GM23338 (cell line): ENCODE data around the gene ZFR. TPM values are rescaled to one million over a fixed set of nuclear protein-coding genes. Genes with fewer than 3 reads are reported as not detected.

Experiments
- ATAC-seq: fragments of 200-7000 bp; cut with Tn5 transposase; 3 replicates; pipeline ENCODE4 v1.9.1; 2020
- DNase-seq: peaks from one replicate; pipeline ENCODE4 v3.0.0-alpha.2; 2015; ENCODE audit warnings: low spot score
- H2AFZ ChIP-seq: fragments of 200-600 bp; sonication (generic); 2 replicates; pipeline ENCODE4 v1.8.0; 2016; ENCODE audit warnings: antibody characterized with exemption, mild to moderate bottlenecking, moderate library complexity
- H3F3A ChIP-seq: fragments of 200-600 bp; sonication (generic); replicated peaks from 2 replicates; pipeline ENCODE4 v1.8.0; 2017; ENCODE audit warnings: antibody characterized with exemption, mixed run types, low read depth
- H3K27ac ChIP-seq: fragments of 200-600 bp; sonication (generic); 2 replicates; pipeline ENCODE4 v1.6.1; 2016; ENCODE audit warnings: low read depth
- H3K27me3 ChIP-seq: fragments of 200-600 bp; sonication (generic); 2 replicates; pipeline ENCODE4 v1.8.0; 2016; ENCODE audit warnings: mild to moderate bottlenecking, mixed run types, moderate library complexity; ENCODE audit not compliant: insufficient read depth
- H3K36me3 ChIP-seq: fragments of 200-600 bp; sonication (generic); 2 replicates; pipeline ENCODE4 v1.8.0; 2016; ENCODE audit warnings: mild to moderate bottlenecking; ENCODE audit not compliant: insufficient read depth
- H3K4me1 ChIP-seq: fragments of 200-600 bp; sonication (generic); 2 replicates; pipeline ENCODE4 v1.8.0; 2016; ENCODE audit warnings: mild to moderate bottlenecking, moderate library complexity; ENCODE audit not compliant: insufficient read depth
- H3K4me2 ChIP-seq: fragments of 200-600 bp; sonication (generic); 2 replicates; pipeline ENCODE4 v1.7.1; 2017; ENCODE audit warnings: mixed run types
- H3K4me3 ChIP-seq: fragments of 200-600 bp; sonication (generic); 2 replicates; pipeline ENCODE4 v1.6.1; 2016; ENCODE audit warnings: mixed run types
- H3K79me2 ChIP-seq: fragments of 200-600 bp; sonication (generic); replicated peaks from 2 replicates; pipeline ENCODE4 v1.8.0; 2017; ENCODE audit warnings: mild to moderate bottlenecking; ENCODE audit not compliant: insufficient read depth
- H3K9me2 ChIP-seq: fragments of 200-600 bp; sonication (generic); 2 replicates; pipeline ENCODE4 v1.8.0; 2017; ENCODE audit not compliant: insufficient read depth
- H4K20me1 ChIP-seq: fragments of 200-600 bp; sonication (generic); replicated peaks from 2 replicates; pipeline ENCODE4 v1.8.0; 2017; ENCODE audit warnings: mild to moderate bottlenecking; ENCODE audit not compliant: insufficient read depth
- H3K27ac Mint-ChIP-seq: 2 replicates; pipeline ENCODE4 v1.8.0; 2020; ENCODE audit warnings: inconsistent platforms, mild to moderate bottlenecking, moderate library complexity, mixed read lengths
- H3K27me3 Mint-ChIP-seq: 3 replicates; pipeline ENCODE4 v1.8.0; 2022; ENCODE audit warnings: low read depth, mild to moderate bottlenecking, moderate library complexity, mixed read lengths, inconsistent platforms; ENCODE audit not compliant: insufficient read depth, poor library complexity
- H3K36me3 Mint-ChIP-seq: 3 replicates; pipeline ENCODE4 v1.8.0; 2021; ENCODE audit warnings: low read depth, mild to moderate bottlenecking, inconsistent platforms, moderate library complexity, mixed read lengths
- H3K4me1 Mint-ChIP-seq: 3 replicates; pipeline ENCODE4 v1.8.0; 2020; ENCODE audit warnings: mild to moderate bottlenecking, inconsistent platforms, mixed read lengths
- H3K4me3 Mint-ChIP-seq: 3 replicates; pipeline ENCODE4 v1.8.0; 2021; ENCODE audit warnings: moderate library complexity, mild to moderate bottlenecking, inconsistent platforms, mixed read lengths
- H3K9me3 Mint-ChIP-seq: 3 replicates; pipeline ENCODE4 v1.8.0; 2020; ENCODE audit warnings: moderate library complexity, mild to moderate bottlenecking, inconsistent platforms, mixed read lengths
- CREB1 ChIP-seq: fragments of 250-450 bp; sonication (Bioruptor Pico); IDR thresholded peaks from 2 replicates; pipeline ENCODE4 v1.5.0; 2020; ENCODE audit warnings: low read depth, mild to moderate bottlenecking, moderate library complexity
- ETS1 ChIP-seq: IDR thresholded peaks from 2 replicates; pipeline ENCODE4 v1.6.1; 2016; ENCODE audit warnings: antibody characterized with exemption
- EZH2 ChIP-seq: fragments of 200-600 bp; sonication (generic); IDR thresholded peaks from one replicate; pipeline ENCODE4 v1.8.0; 2017; ENCODE audit warnings: antibody characterized with exemption, mild to moderate bottlenecking, low read depth; ENCODE audit not compliant: unreplicated experiment
- EZH2phosphoT487 ChIP-seq: fragments of 200-600 bp; sonication (generic); IDR thresholded peaks from one replicate; pipeline ENCODE4 v1.8.1; 2018; ENCODE audit warnings: antibody characterized with exemption; ENCODE audit not compliant: unreplicated experiment
- JUNB ChIP-seq: IDR thresholded peaks from one replicate; pipeline ENCODE4 v1.6.1; 2016; ENCODE audit warnings: antibody characterized with exemption; ENCODE audit not compliant: unreplicated experiment
- NANOG ChIP-seq: IDR thresholded peaks from 2 replicates; pipeline ENCODE4 v1.6.1; 2016; ENCODE audit warnings: antibody characterized with exemption, borderline replicate concordance
- POLR2AphosphoS5 ChIP-seq: IDR thresholded peaks from 2 replicates; pipeline ENCODE4 v1.6.1; 2016; ENCODE audit warnings: antibody characterized with exemption, low read depth
- STAT1 ChIP-seq: IDR thresholded peaks from one replicate; pipeline ENCODE4 v1.6.1; 2016; ENCODE audit warnings: antibody characterized with exemption; ENCODE audit not compliant: unreplicated experiment
- ZNF114 ChIP-seq: fragments of 250-450 bp; sonication (Bioruptor Pico); IDR thresholded peaks from 2 replicates; pipeline ENCODE4 v1.5.0; 2020; ENCODE audit warnings: mild to moderate bottlenecking, moderate library complexity
- ZNF331 ChIP-seq: fragments of 250-450 bp; sonication (Bioruptor Pico); IDR thresholded peaks from 2 replicates; pipeline ENCODE4 v1.5.0; 2020; ENCODE audit warnings: low read depth, mild to moderate bottlenecking, moderate library complexity
- polyA plus RNA-seq: library from polyadenylated mRNA; unstranded; fragments of >200 nt; fragmentation: Nextera tagmentation; extraction: Ambion mirVana; gene quantifications from 2 replicates; pipeline ENCODE4 v1.2.1, GENCODE V29; 2016
- total RNA-seq: library from RNA; depleted of rRNA; stranded (reverse); fragments of >200 nt; shearing (Covaris generic); gene quantifications from 2 replicates; pipeline ENCODE4 v1.2.3, GENCODE V29; 2014
- TF ChIP-seq, protein P1 (sequence below): fragments of 250-450 bp; sonication (Bioruptor Pico); IDR thresholded peaks from 2 replicates; pipeline ENCODE4 v1.5.0; 2020; ENCODE audit warnings: mild to moderate bottlenecking, moderate library complexity
- TF ChIP-seq, protein P2 (sequence below): IDR thresholded peaks from one replicate; pipeline ENCODE4 v1.6.1; 2018; ENCODE audit warnings: antibody characterized with exemption; ENCODE audit not compliant: unreplicated experiment
- TF ChIP-seq, protein P3 (sequence below), 2 experiments: fragments of 200-600 bp in 1 of 2; sonication (generic) in 1 of 2; conservative IDR thresholded peaks; 2 replicates each; pipeline versions ENCODE4 v1.5.1 to v1.6.1; 2016 to 2017; ENCODE audit warnings: antibody characterized with exemption in 2 of 2, low read depth in 2 of 2, mild to moderate bottlenecking in 2 of 2, moderate library complexity in 1 of 2

ZFR gene
- total and polyA plus RNA-seq, 2 experiments from 2014 or later: 92.4 to 103 TPM

DNA sequence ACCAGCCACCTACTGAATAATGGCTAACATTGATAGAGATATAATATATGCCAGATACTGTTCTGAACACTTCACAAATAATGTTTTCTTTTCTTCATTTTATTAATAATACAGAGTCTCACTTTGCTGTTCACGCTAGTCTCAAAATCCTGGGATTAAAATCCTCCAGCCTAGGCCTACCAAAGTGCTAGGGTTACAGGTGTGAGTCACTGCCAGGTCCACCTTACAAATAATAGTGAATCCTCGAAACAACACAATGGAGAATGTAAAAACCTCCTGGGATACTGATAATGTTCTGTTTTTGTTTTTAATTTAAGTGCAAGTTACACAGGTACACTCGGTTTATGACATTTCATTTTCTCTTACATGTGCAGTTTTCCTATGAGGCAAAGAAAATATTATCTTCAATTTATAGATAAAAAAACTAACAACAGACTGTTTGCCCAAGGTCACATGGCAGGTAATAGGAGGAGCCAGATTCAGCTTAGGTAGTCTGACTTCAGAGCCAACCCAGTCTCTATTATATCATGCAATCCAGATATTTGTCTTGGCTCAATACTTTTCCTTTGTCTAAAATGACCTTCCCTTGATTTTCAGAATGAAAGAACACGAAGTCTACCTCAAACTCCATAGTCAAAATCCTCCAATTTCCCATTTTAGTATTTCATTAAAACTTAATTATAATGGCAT is 7.8 kb downstream of the ZFR start:
- H3K4me1 Mint-ChIP-seq: peaks cover 27% of the 10 kb centered on the region; the same call in 2 of the 3 replicates
- DNase-seq (no peak), ATAC-seq (no peak)
- no peaks in the 10 kb centered on the region for H3K27me3 ChIP-seq
- peaks cover 2% of the 10 kb centered on the region; the same call in 1 of the 3 replicates for H3K36me3 Mint-ChIP-seq
- no peaks in the 10 kb centered on the region for H3K9me3 Mint-ChIP-seq
- H4K20me1 ChIP-seq: peaks cover 64% of the 10 kb centered on the region
- no peaks in the 10 kb centered on the region for H3K9me2 ChIP-seq
- peaks cover 2% of the 10 kb centered on the region for H3K27me3 Mint-ChIP-seq
- H3K79me2 ChIP-seq: peaks cover 100% of the 10 kb centered on the region
- H3K4me2 ChIP-seq: no peak overlapping the region
- H3K36me3 ChIP-seq: no peaks in the 10 kb centered on the region
- H3F3A ChIP-seq: no peaks in the 10 kb centered on the region
- no peak overlapping the region for H3K27ac ChIP-seq
- TF ChIP-seq EZH2phosphoT487 (no peak), ETS1 (no peak), ZNF114 (CRISPR knock-in tag) (no peak), ZNF331 (CRISPR knock-in tag) (no peak), EZH2 (no peak), STAT1 (no peak), CREB1 (no peak), JUNB (no peak), NANOG (no peak), POLR2AphosphoS5 (no peak)
- TF ChIP-seq, protein P1, sequence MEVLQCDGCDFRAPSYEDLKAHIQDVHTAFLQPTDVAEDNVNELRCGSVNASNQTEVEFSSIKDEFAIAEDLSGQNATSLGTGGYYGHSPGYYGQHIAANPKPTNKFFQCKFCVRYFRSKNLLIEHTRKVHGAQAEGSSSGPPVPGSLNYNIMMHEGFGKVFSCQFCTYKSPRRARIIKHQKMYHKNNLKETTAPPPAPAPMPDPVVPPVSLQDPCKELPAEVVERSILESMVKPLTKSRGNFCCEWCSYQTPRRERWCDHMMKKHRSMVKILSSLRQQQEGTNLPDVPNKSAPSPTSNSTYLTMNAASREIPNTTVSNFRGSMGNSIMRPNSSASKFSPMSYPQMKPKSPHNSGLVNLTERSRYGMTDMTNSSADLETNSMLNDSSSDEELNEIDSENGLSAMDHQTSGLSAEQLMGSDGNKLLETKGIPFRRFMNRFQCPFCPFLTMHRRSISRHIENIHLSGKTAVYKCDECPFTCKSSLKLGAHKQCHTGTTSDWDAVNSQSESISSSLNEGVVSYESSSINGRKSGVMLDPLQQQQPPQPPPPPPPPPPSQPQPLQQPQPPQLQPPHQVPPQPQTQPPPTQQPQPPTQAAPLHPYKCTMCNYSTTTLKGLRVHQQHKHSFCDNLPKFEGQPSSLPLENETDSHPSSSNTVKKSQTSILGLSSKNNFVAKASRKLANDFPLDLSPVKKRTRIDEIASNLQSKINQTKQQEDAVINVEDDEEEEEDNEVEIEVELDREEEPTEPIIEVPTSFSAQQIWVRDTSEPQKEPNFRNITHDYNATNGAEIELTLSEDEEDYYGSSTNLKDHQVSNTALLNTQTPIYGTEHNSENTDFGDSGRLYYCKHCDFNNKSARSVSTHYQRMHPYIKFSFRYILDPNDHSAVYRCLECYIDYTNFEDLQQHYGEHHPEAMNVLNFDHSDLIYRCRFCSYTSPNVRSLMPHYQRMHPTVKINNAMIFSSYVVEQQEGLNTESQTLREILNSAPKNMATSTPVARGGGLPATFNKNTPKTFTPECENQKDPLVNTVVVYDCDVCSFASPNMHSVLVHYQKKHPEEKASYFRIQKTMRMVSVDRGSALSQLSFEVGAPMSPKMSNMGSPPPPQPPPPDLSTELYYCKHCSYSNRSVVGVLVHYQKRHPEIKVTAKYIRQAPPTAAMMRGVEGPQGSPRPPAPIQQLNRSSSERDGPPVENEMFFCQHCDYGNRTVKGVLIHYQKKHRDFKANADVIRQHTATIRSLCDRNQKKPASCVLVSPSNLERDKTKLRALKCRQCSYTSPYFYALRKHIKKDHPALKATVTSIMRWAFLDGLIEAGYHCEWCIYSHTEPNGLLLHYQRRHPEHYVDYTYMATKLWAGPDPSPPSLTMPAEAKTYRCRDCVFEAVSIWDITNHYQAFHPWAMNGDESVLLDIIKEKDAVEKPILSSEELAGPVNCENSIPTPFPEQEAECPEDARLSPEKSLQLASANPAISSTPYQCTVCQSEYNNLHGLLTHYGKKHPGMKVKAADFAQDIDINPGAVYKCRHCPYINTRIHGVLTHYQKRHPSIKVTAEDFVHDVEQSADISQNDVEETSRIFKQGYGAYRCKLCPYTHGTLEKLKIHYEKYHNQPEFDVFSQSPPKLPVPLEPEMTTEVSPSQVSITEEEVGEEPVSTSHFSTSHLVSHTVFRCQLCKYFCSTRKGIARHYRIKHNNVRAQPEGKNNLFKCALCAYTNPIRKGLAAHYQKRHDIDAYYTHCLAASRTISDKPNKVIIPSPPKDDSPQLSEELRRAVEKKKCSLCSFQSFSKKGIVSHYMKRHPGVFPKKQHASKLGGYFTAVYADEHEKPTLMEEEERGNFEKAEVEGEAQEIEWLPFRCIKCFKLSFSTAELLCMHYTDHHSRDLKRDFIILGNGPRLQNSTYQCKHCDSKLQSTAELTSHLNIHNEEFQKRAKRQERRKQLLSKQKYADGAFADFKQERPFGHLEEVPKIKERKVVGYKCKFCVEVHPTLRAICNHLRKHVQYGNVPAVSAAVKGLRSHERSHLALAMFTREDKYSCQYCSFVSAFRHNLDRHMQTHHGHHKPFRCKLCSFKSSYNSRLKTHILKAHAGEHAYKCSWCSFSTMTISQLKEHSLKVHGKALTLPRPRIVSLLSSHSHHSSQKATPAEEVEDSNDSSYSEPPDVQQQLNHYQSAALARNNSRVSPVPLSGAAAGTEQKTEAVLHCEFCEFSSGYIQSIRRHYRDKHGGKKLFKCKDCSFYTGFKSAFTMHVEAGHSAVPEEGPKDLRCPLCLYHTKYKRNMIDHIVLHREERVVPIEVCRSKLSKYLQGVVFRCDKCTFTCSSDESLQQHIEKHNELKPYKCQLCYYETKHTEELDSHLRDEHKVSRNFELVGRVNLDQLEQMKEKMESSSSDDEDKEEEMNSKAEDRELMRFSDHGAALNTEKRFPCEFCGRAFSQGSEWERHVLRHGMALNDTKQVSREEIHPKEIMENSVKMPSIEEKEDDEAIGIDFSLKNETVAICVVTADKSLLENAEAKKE: no peak
- TF ChIP-seq, protein P2, sequence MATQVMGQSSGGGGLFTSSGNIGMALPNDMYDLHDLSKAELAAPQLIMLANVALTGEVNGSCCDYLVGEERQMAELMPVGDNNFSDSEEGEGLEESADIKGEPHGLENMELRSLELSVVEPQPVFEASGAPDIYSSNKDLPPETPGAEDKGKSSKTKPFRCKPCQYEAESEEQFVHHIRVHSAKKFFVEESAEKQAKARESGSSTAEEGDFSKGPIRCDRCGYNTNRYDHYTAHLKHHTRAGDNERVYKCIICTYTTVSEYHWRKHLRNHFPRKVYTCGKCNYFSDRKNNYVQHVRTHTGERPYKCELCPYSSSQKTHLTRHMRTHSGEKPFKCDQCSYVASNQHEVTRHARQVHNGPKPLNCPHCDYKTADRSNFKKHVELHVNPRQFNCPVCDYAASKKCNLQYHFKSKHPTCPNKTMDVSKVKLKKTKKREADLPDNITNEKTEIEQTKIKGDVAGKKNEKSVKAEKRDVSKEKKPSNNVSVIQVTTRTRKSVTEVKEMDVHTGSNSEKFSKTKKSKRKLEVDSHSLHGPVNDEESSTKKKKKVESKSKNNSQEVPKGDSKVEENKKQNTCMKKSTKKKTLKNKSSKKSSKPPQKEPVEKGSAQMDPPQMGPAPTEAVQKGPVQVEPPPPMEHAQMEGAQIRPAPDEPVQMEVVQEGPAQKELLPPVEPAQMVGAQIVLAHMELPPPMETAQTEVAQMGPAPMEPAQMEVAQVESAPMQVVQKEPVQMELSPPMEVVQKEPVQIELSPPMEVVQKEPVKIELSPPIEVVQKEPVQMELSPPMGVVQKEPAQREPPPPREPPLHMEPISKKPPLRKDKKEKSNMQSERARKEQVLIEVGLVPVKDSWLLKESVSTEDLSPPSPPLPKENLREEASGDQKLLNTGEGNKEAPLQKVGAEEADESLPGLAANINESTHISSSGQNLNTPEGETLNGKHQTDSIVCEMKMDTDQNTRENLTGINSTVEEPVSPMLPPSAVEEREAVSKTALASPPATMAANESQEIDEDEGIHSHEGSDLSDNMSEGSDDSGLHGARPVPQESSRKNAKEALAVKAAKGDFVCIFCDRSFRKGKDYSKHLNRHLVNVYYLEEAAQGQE: no peak
- TF ChIP-seq, protein P3, sequence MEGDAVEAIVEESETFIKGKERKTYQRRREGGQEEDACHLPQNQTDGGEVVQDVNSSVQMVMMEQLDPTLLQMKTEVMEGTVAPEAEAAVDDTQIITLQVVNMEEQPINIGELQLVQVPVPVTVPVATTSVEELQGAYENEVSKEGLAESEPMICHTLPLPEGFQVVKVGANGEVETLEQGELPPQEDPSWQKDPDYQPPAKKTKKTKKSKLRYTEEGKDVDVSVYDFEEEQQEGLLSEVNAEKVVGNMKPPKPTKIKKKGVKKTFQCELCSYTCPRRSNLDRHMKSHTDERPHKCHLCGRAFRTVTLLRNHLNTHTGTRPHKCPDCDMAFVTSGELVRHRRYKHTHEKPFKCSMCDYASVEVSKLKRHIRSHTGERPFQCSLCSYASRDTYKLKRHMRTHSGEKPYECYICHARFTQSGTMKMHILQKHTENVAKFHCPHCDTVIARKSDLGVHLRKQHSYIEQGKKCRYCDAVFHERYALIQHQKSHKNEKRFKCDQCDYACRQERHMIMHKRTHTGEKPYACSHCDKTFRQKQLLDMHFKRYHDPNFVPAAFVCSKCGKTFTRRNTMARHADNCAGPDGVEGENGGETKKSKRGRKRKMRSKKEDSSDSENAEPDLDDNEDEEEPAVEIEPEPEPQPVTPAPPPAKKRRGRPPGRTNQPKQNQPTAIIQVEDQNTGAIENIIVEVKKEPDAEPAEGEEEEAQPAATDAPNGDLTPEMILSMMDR (conservative IDR thresholded peaks at IDR 0.05; ENCODE audit: low read depth in 2 of 2): no peak
- H2AFZ ChIP-seq: no peak overlapping the region
- no peak overlapping the region for H3K4me3 Mint-ChIP-seq
- H3K4me3 ChIP-seq: no peak overlapping the region
- H3K4me1 ChIP-seq: peaks cover 24% of the 10 kb centered on the region
- H3K27ac Mint-ChIP-seq: no peak overlapping the region
